Renal pelvis (tissue), 4 donors: Measurements from ENCODE around the gene REC114. TPM values are rescaled to one million over a fixed set of nuclear protein-coding genes. Genes with fewer than 3 reads are reported as not detected.
"Not testable (repeated sequence)": the region's sequence is repeated elsewhere in the genome, so short reads cannot be mapped to it uniquely, and the experiment has no call there.

ENCODE experiments used
- DNase-seq: peaks from one replicate; pipeline ENCODE4 v3.0.0-alpha.2; 2013
- polyA plus RNA-seq, 3 donors: library from polyadenylated mRNA; unstranded; fragments of 120-200 nt; gene quantifications; one replicate each; pipeline ENCODE4 v1.2.1, GENCODE V29; 2013; ENCODE audit not compliant: insufficient read length in 3 of 3

REC114 gene
- polyA plus RNA-seq, 3 donors: 0.55 TPM; not detected in 2

DNA sequence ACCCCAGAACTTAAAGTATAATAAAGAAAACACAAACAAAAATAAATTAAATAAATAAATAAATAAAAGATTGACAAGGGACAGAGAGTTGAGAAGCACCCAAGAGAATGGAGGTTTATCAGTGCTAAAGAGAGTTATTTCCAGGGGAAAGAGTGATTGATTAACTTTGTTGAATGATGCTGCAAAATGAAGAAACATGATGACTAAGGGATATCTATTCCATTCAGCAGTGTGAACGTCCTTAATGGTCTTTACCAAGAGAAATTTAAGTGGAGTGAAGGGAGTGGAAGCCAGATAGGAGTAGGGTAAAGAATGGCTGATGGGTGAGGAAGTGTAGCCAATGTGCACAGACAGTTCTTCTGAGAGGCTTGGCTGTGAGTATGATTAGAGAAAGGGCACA lies 11.1 kb downstream of the REC114 start:
- DNase-seq: no peak

DNA sequence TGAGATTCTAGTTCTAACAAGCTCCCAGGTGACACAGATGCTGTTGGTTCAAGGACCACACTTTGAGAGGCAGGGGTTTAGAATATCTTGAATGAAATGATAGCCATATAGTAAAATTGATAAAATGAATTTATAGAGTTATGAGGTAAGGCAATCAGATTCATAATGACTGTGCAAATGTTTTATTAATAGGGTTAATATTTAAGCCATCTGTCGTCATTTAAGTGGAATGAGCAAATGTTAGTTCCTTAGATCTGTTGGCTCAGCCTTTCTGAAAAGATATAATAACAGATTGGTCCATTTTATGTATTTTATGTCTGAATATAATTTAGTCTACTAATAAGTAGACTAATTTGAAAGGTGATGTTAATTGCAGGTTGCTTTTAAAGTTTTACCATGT lies 12.9 kb downstream of the REC114 start:
- DNase-seq: no peak

DNA sequence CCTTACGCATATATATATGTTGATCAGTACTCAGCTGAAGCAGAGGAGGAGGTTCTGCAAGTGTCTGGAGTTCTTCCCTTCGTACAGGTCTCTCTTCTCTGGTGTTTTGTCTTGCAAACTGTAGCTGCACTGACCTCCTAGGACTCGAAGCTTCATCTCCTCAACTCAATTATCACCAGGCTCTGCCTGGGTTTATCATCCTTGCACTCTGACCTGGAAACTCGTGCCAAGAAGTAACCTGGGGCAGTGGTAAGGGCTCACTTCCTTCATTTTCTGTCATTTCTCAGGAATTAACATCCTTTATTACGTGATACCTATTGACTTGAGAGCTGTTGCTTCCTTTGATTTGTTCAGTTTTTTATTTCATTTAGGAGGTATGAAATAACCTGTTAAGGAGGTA lies 14.4 kb downstream of the REC114 start:
- no peak for DNase-seq

GRCh38 chr15:73460662-73461061 lies 17.7 kb downstream of the REC114 start:
- no peak for DNase-seq

DNA sequence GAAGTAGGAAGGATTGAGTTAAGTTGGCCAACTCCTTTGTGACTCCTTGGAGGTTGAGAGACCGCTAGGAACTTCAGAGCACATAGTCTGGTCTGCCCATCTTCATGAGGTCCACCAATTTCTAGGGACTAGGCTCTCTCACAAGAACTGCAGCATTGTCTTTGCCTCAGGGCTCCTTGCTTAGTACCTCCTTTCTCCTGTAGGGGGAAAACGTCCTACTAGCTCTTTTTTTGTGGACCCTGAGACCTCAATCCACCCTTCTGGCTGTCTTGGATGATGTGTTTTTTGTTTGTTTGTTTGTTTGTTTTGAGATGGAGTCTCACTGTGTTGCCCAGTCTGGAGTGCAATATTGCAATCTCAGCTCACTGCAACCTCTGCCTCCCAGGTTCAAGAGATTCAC lies 21.6 kb downstream of the REC114 start:
- no peak for DNase-seq

GRCh38 chr15:73467758-73468157 lies 24.8 kb downstream of the REC114 start:
- DNase-seq: no peak

DNA sequence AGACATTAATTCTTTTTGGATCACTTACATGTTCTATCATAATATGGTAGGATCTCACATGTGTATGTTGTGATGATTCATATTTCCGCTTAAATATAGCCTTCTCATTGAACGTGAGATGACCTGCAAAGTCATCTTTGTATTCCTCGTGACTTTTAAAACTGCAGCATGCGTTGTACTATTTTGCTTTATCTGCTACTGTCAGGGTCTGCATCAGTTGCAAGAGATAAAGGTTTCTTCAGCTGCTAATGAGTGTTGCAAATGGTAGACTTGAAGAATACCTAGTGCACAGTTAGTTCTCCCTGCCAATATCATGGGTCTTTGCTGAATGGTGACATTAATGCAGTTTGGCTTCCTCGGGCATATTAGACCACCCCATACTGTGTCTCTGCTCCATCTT lies 31.8 kb downstream of the REC114 start:
- no peak for DNase-seq

DNA sequence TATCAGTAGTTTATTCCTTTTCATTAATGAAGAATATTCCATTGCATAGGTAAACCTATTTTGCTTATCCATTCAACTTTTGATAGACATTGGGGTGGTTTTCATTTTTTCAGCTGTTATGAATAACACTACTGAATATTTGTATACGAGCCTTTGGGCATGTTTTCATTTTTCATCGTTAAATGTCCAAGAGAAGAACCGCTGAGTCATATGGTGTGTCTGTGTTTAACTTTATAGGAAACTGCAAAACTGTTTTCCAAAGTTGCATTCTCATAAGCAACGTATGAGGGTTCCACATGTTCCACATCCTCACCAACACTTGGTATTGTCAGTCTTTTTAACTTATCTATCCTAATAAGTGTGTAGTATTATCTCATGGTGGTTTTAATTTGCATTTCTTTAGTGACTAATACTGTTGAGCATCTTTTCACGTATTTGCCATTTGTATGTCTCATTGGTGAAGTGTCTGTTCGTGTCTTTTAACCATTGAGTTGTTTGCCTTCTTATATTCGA lies 33.8 kb downstream of the REC114 start:
- DNase-seq: no peak

- no peak for DNase-seq
These were observed 37.1 kb downstream of the REC114 start for GRCh38 chr15:73480050-73480449.

- no peak for DNase-seq
These were observed 39.2 kb downstream of the REC114 start for GRCh38 chr15:73482166-73482565.

GRCh38 chr15:73483053-73483452 lies 40.1 kb downstream of the REC114 start:
- no peak for DNase-seq

DNA sequence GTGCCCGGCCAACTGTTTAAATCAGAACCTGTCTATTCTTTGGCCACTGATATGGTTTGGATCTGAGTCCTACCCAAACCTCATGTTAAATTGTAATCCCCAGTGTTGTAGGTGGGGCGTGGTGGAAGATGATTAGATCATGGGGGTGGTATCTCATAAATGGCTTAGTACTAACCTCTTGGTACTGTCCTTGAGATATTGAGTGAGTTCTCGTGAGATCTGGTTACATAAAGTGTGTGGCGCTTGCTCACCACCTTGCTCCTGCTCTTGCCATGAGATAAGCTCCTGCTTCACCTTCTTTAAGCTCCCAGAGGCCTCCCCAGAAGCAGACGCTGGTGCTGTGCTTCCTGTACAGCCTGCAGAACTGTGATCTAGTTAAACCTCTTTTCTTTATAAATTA lies 42.4 kb downstream of the REC114 start:
- DNase-seq: no peak

DNA sequence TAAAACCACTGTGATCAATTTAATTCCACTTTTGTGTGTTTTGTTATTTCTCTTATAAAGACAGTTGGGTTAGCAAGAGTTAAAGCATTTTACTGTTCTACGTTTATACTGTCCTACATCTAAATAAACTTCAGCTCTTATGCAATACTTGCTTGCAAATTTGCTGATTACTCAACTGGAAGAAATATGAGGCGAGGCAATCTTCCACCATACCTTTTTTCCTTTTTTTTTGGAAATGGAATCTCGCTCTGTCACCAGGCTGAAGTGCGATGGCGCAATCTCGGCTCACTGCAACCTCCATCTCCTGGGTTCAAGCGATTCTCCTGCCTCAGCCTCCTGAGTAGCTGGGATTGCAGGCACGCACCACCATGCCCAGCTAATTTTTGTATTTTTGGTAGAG lies 42.9 kb downstream of the REC114 start:
- not testable (repeated sequence) for DNase-seq

GRCh38 chr15:73488698-73489097 lies 45.7 kb downstream of the REC114 start:
- DNase-seq: no peak

DNA sequence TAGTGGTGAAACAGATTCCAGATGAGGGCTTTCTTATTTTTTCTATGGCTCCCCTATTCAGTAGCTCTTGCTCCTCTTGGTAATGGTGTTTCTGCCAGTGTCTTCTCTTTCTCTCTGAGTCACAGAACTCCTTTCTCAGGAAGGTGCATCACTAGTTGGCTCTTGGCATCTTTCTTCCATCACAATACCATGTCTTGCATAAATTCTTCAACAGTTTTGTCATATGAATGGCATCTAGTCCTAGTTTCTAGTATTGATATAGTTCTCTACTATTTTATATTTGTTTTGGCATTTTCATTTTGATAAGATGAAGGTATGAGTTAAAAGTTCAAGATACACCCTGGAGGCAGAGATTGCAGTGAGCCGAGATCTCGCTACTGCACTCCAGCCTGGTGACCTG lies 51.0 kb downstream of the REC114 start:
- no peak for DNase-seq

- no peak for DNase-seq
These were observed 52.2 kb downstream of the REC114 start for GRCh38 chr15:73495181-73495580.

DNA sequence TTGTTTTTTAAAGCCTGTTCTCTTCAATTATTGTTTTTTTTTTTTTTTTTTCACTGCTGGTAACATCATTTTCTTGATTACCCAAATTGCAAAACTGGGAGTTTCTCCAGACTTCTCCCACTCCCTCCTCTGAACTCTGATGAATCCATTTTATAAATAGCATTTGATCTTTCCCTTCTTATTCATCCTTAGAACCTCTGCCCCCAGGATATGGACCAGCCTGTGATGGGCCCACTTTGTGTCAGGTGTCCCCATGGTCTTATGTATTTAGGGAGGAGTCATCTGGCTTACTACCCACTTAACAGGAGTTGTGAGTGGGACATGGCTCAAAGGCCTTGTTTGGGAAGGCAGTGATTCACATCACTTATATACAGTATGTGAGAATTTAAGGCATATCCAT lies 57.7 kb downstream of the REC114 start:
- DNase-seq: no peak

DNA sequence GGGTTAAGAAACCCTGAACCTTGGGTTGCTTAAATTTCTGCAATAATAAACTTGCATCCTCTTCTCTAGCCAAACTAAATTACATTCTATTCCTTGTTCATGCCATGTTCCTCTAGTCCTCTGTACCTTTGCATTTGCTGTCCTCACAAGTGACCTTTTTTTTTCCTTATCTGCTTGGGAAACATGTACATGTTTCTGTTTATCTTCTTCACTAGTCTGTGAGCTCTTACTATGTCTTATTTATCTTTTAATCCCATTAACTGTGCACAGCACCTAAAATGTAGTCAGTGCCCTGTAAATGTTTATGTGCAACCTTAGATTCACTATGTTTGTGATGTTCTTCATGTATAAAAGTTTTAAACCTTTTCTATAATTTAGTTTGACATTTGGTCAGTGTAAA lies 61.9 kb downstream of the REC114 start:
- DNase-seq: no peak

- DNase-seq: no peak
These were observed 72.6 kb downstream of the REC114 start for GRCh38 chr15:73515527-73515926.

- DNase-seq: no peak
These were observed 74.6 kb downstream of the REC114 start for GRCh38 chr15:73517566-73517965.

DNA sequence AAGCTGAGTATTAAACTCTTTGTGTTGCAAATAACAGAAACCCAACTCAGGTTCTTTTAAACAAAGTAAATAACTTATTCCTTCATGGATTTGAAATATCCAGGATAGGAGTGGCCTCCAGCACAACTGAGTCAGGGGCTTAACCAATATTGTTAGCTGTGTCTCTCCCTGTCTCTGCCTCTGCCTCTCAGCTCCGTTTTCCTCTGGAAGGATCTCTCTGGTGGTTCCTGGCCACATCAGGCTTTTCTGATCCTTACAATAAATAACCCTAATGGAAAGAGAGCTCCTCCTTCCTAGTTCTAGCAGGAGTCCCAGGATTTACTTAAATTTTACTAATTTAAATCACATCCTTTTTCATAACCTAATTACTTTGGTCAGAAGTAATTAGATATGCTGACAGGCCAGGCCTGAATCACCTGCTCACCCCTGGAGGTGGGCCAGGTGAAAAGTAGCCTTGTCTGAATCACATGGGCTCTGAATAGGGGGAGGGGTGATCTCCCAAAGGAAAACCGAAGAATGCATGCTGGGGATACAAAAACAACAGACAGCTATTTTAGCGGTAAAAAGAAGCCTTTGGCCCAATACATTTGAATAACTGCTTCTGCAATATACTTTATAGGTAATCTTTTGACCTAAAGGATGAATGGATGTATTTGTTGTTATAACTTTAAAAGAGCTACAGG lies 75.4 kb downstream of the REC114 start:
- no peak for DNase-seq

- no peak for DNase-seq
These were observed 76.1 kb downstream of the REC114 start for GRCh38 chr15:73518876-73519733.

- no peak for DNase-seq
These were observed 79.0 kb downstream of the REC114 start for GRCh38 chr15:73522011-73522410.
